Choroid plexus epithelial cell (primary cell): ENCODE results near the gene WIPI1.

ENCODE experiments used
- DNase-seq: peaks from one replicate; pipeline ENCODE4 v3.0.0-alpha.2; 2010; ENCODE audit warnings: low read depth
- H3K4me3 ChIP-seq: 2 replicates; pipeline ENCODE4 v1.5.1; 2011; ENCODE audit warnings: low read depth, mild to moderate bottlenecking, control low read depth, low read length, moderate library complexity
- CTCF ChIP-seq: conservative IDR thresholded peaks from 2 replicates; pipeline ENCODE4 v1.5.1; 2011; ENCODE audit warnings: low read depth, mild to moderate bottlenecking, control low read depth, inconsistent platforms, low read length, moderate library complexity

The WIPI1 gene

GRCh38 chr17:68439656-68440290 is 17.5 kb downstream of the WIPI1 start:
- no peak for TF ChIP-seq CTCF
- peak; percentile 58 for DNase-seq
- H3K4me3 ChIP-seq = no peak overlapping the region

- no peak for TF ChIP-seq CTCF
- peak; percentile 62 for DNase-seq
- H3K4me3 ChIP-seq = peak overlapping the region; percentile 4
Observed at GRCh38 chr17:68437979-68438822, 19.1 kb downstream of the WIPI1 start.

GRCh38 chr17:68435876-68436842 is 21.1 kb downstream of the WIPI1 start:
- peak; percentile 90 for DNase-seq
- TF ChIP-seq CTCF = peak; percentile 97
- no peak overlapping the region for H3K4me3 ChIP-seq

GRCh38 chr17:68435361-68435760 is 21.9 kb downstream of the WIPI1 start:
- no peak for TF ChIP-seq CTCF
- no peak for DNase-seq
- H3K4me3 ChIP-seq = no peak overlapping the region

GRCh38 chr17:68433911-68434508 is 23.3 kb downstream of the WIPI1 start:
- TF ChIP-seq CTCF = no peak
- no peak for DNase-seq
- no peak overlapping the region for H3K4me3 ChIP-seq

- H3K4me3 ChIP-seq = no peak overlapping the region
- TF ChIP-seq CTCF = no peak
- no peak for DNase-seq
Observed at GRCh38 chr17:68433211-68433610, 24.1 kb downstream of the WIPI1 start.
